GM12875 (cell line): ENCODE measurements around the gene GZMM.

ENCODE experiments used
- H3K4me3 ChIP-seq: one replicate; pipeline ENCODE4 v1.5.1; 2011; ENCODE audit warnings: low read depth, low read length, control low read depth
- TF ChIP-seq, protein P1 (sequence below): IDR thresholded peaks from 2 replicates; pipeline ENCODE4 v1.5.1; 2011; ENCODE audit warnings: low read depth, mild to moderate bottlenecking, control low read depth, inconsistent platforms, low read length, moderate library complexity, borderline replicate concordance; ENCODE audit not compliant: insufficient read depth

Gene GZMM

DNA sequence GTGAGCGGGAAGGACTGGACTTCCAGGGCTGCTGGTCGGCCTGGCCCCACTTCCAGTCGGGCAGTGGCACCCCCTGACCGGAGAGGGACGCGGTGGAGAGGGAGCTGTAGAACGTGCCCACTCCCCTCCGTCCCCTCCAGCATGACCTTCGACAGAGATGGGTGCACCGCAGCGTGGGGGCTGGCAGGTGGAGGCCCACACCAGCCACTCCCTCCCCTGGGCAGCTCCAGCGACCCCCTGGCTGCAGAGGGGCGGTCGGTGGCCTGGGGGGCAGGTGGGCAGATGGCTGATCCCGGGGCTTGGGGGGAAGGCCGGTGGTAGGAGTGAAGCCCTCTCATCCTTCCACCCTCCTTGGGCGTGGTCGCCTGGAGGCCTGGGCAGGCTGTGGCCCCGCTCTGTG is 48.2 kb downstream of the GZMM start:
- no peak overlapping the region for H3K4me3 ChIP-seq
- TF ChIP-seq, protein P1, sequence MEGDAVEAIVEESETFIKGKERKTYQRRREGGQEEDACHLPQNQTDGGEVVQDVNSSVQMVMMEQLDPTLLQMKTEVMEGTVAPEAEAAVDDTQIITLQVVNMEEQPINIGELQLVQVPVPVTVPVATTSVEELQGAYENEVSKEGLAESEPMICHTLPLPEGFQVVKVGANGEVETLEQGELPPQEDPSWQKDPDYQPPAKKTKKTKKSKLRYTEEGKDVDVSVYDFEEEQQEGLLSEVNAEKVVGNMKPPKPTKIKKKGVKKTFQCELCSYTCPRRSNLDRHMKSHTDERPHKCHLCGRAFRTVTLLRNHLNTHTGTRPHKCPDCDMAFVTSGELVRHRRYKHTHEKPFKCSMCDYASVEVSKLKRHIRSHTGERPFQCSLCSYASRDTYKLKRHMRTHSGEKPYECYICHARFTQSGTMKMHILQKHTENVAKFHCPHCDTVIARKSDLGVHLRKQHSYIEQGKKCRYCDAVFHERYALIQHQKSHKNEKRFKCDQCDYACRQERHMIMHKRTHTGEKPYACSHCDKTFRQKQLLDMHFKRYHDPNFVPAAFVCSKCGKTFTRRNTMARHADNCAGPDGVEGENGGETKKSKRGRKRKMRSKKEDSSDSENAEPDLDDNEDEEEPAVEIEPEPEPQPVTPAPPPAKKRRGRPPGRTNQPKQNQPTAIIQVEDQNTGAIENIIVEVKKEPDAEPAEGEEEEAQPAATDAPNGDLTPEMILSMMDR, result no peak

DNA sequence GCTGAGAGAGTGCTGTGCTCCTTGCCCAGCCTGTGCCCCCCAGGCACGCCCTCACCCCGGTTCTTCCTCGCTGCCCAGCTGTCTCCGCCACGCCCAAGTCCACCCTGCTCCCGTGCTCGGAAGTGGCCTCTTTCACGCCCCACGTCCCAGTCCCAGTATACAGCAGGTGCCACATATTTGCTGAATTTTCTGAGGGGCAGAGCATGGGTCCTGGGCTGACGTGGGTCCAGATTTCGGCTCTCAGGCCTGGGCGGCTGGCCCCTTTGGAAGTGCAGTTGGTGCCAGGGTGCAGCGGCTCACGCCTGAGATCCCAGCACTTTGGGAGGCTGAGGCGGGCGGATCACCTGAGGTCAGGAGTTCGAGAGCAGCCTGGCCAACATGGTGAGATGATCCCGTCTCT is 49.2 kb downstream of the GZMM start:
- TF ChIP-seq, protein P1, result no peak
- no peak overlapping the region for H3K4me3 ChIP-seq

DNA sequence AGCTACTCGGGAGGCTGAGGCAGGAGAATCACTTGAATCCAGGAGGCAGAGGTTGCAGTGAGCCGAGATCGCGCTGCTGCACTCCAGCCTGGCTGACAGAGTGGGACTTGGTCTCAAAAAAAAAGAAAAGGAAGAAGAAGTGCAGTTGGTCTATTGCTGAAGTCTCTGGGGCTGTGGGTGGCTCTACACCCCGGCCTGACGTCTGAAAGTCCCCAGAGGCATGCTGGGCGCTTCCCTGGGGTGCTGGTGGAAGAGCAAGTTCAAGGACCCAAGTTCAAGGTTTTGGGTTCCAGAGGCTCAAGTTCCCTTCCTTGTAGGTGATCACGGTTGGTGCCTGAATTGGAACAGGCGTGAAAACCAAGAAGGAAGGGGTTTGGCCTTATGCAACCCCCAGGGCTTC is 49.7 kb downstream of the GZMM start:
- TF ChIP-seq, protein P1, result no peak
- no peak overlapping the region for H3K4me3 ChIP-seq

DNA sequence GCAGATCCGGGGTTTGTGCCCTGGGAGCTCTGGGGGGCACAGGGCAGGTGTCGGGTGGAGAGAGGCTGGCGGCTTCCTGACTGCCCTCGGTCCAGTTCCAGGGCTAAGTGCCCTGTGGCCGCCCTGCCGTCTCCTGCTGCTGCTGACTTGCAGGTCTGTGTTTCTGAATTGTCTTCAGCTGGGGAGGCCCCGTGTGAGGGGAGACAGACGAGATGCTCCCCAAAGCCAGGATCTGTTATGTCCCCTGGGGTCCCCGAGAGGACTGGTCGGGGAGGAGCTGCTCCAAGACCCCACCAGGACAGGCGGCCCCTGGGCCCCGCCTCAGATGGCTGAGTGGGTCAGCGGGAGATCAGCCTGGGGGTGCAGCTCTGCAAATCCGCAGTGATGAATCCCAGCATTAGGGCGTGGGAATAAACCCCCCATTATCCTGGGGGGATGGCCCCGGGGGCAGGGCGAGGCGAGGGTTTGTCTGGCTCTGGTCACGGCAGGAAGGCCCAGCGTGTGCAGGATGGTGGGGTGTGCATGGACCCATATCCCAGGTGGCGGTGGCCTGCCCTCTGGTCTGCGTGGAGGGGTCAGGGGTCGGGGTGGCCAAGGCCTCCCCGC is 50.5 kb downstream of the GZMM start:
- no peak overlapping the region for H3K4me3 ChIP-seq
- TF ChIP-seq, protein P1, result no peak

DNA sequence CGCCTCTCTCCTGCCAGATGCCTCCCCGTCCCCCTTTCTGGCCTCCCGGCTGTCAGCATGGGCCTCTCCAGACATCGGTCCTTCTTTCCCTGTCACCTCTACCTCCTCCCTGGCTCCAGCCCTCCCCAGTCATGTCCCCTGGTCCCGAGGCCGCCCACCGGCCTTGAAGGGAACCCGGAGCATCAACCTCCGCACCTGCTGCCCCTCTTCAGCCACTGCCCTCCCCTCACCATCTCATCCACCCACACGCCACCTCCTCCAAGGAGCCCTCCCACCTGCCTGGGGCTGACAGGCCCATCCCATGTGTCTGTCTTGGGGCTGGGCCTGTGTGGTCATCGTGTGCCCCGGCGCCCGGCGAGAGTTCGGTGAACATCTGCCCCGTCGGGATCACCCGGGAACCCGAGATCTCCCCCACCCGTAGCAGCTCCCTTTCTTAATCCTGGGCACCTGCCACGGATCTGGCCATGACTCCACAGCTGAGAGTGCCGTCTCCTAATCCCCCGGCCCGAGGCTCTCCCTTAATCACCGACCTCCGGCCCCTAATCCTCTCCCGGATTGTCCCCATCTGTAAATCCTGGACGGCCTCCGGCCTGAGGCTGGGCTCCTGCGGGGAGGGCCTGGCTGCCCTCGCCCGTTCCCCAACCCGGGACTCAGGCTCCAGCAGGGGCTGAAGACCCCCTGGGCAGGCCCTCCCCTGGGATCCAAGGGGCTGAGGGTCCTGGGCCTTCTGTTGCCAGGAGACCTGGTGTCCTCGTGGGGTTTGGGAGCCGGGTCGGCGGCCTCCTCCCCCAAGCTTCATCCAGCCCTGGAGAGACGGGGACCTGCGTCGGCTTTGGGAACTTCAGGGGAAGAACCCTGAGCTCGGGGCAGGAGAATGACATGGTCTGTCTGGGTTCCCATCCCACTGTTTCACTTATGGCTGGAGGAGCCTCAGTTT is 51.7 kb downstream of the GZMM start:
- no peak overlapping the region for H3K4me3 ChIP-seq
- TF ChIP-seq, protein P1, result no peak

DNA sequence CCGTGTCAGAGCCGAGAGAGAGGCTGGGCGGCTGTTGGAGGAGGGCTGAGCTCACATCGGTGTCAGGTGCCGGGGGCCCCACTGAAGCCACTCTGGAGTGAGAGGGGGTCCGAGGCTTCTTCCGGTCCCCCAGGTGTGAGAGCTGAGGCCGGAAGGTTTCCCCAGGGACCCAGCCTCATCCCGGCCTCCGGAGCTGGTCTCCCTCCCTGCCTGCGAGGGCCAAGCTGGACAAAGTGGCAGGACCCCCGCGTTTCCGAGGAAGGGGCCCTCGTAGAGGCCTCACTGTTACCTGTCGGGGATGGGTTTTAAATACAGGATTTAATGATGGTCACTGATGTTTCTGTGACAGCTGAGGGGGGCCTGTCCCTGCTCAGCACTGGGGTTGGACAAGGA is 52.4 kb downstream of the GZMM start:
- TF ChIP-seq, protein P1, result no peak
- H3K4me3 ChIP-seq, result no peak overlapping the region
